A204.1 (cell line): ENCODE results near the gene TBC1D16.
A peak's percentile ranks its signal among the peaks of the same experiment; 100 is the strongest.

Experiments used
- FAIRE-seq: peaks from 2 replicates; lab custom pipeline; 2012; peaks lifted over from hg19 to GRCh38; lab: Jason Lieb, UNC

Gene TBC1D16

GRCh38 chr17:79937391-79938335 lies 98.0 kb downstream of the TBC1D16 start:
- FAIRE-seq = no peak

GRCh38 chr17:79936641-79937381 lies 98.9 kb downstream of the TBC1D16 start:
- FAIRE-seq = no peak

GRCh38 chr17:79936050-79936449 lies 99.6 kb downstream of the TBC1D16 start:
- FAIRE-seq = no peak

- no peak for FAIRE-seq
Observed at GRCh38 chr17:79935197-79935885, 100.3 kb downstream of the TBC1D16 start.

- no peak for FAIRE-seq
Observed at GRCh38 chr17:79934653-79934970, 101.1 kb downstream of the TBC1D16 start.

- FAIRE-seq = no peak
Observed at GRCh38 chr17:79933863-79934652, 101.6 kb downstream of the TBC1D16 start.

- FAIRE-seq = no peak
Observed at GRCh38 chr17:79932451-79933306, 103.0 kb downstream of the TBC1D16 start.

- FAIRE-seq = no peak
Observed at GRCh38 chr17:79931817-79932309, 103.8 kb downstream of the TBC1D16 start.

- no peak for FAIRE-seq
Observed at GRCh38 chr17:79930877-79931816, 104.5 kb downstream of the TBC1D16 start.

GRCh38 chr17:79930062-79930876 lies 105.4 kb downstream of the TBC1D16 start:
- no peak for FAIRE-seq

- no peak for FAIRE-seq
Observed at GRCh38 chr17:79929257-79930061, 106.2 kb downstream of the TBC1D16 start.

GRCh38 chr17:79928502-79929256 lies 107.0 kb downstream of the TBC1D16 start:
- FAIRE-seq = no peak

GRCh38 chr17:79927688-79928501 lies 107.8 kb downstream of the TBC1D16 start:
- no peak for FAIRE-seq

GRCh38 chr17:79927136-79927661 lies 108.5 kb downstream of the TBC1D16 start:
- no peak for FAIRE-seq

GRCh38 chr17:79926605-79927135 lies 109.0 kb downstream of the TBC1D16 start:
- no peak for FAIRE-seq

- peak; percentile 73 for FAIRE-seq
Observed at GRCh38 chr17:79926142-79926604, 109.5 kb downstream of the TBC1D16 start.
